ENCODE data around the gene DCC.

- TF ChIP-seq, protein P1, sequence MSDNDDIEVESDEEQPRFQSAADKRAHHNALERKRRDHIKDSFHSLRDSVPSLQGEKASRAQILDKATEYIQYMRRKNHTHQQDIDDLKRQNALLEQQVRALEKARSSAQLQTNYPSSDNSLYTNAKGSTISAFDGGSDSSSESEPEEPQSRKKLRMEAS (IDR thresholded peaks at IDR 0.05), result no peak
- TF ChIP-seq CBX2 (IDR thresholded peaks at IDR 0.05; ENCODE audit: borderline replicate concordance, low read depth) (no peak), ESRRA (IDR thresholded peaks at IDR 0.05; ENCODE audit: borderline replicate concordance, low read length) (no peak), CTCF (IDR thresholded peaks at IDR 0.05) (no peak), MAZ (IDR thresholded peaks at IDR 0.05; ENCODE audit: borderline replicate concordance, low read depth, low read length) (no peak), EP300 (IDR thresholded peaks at IDR 0.05) (no peak)
Observed at GRCh38 chr18:53566626-53567025, 1226.6 kb downstream of the DCC start.

All from A549 (cell line).